ENCODE data around the gene CRKL.

CRKL gene

DNA sequence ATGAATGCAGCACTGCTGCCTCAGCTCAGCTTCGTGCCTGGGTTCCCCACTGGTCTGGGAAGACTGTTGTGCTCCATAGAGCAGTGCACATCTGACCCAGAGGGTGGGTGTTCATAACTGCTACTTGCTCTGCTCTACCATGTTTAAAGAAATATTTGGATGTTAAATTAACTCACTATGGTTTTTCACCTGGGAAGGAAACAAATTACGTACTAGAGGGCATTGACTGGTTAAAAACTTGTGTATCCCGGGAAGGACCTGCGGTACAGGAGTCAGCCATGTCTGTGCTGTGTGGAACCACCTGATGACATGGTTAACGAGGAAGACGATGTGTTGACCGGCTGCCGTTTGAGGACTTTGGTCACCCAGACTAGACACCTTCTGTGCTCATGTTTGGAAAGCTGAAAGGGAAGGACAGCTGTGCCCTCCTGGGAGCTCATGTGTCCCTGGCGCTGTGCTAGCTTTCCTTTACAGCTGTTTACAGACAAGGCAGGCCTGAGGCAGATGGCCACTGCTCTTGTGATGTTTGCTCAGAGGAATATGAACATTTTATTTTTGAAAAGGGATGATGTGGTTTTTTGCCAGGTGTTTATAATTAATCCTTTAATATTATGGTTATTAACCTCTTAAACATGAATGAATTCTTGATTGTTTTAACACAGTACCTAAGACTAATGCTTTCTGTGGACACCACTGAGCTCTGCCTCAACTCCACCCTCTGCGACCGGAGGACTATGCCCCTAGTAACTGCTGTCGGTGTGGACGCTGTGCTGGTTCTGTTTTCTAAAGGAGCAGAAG, 35.5 kb downstream of the CRKL start:
- DNase-seq = no peak

DNA sequence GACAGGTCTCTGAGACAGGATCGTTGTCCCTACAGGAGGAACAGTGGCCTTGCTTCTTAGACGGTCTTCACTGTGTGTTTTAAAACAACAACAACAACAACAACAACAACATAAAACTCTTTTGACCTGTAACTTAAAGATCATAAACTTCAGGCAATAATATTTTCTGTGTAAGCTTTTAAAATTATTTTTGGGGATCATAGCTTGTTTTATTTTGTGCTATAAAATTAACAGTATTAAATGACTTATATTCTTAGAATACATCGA, 36.1 kb downstream of the CRKL start:
- no peak for DNase-seq

DNA sequence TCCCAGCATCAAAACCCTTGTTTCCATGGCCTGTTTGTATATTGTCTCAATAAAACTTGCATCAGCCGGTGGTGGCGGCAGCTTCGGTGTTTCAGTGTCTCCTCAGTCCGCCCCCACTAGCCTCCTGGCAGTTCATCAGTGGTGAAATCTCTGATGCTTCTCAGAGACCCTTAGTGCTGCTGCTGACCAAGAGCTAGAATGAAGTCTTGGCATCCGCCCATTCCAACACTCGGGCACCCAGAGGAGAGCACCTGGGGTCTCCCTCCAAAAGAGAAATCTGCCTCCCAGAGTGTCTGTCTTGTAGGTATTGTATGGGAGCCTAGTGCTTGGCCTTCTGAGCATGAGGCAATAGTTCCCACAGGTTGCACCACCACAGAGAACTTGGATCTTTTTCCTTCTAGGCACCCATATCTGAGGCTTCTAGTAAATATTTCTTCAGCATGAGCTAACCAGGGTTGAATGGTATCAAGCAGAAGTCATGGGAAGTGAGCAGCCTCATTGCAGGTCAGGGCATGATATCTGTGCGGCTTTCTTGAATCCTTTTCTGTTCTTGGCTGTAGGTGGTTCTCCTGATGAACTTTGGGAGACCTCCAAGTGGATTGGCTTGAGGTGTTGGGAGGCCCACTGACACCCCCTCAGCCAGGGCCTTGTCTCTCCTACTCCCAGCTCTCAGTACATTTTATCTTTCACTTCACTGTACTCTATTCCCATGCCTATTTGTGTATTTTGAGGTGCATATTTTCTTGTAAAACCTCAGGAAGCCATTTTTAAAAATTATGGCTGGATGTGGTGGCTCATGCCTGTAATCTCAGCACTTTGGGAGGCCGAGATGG, 36.7 kb downstream of the CRKL start:
- peak; percentile 32 for DNase-seq

DNA sequence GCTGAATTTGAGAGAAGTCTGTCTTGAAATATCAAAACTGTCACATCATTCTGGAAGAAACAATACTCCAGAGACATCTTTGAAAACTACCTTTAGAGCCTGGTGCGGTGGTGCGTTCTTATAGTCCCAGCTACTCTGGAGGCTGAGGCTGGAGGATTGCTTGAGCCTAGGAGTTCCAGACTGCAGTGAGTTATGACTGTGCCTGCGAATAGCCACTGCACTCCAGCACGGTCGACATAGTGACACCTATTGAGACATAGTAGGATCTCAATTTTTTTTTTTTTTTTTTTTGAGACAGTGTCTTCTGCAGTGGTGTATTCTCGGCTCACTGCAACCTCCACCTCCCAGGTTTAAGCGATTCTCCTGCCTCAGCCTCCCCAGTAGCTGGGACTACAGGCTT, 38.3 kb downstream of the CRKL start:
- DNase-seq = no peak

DNA sequence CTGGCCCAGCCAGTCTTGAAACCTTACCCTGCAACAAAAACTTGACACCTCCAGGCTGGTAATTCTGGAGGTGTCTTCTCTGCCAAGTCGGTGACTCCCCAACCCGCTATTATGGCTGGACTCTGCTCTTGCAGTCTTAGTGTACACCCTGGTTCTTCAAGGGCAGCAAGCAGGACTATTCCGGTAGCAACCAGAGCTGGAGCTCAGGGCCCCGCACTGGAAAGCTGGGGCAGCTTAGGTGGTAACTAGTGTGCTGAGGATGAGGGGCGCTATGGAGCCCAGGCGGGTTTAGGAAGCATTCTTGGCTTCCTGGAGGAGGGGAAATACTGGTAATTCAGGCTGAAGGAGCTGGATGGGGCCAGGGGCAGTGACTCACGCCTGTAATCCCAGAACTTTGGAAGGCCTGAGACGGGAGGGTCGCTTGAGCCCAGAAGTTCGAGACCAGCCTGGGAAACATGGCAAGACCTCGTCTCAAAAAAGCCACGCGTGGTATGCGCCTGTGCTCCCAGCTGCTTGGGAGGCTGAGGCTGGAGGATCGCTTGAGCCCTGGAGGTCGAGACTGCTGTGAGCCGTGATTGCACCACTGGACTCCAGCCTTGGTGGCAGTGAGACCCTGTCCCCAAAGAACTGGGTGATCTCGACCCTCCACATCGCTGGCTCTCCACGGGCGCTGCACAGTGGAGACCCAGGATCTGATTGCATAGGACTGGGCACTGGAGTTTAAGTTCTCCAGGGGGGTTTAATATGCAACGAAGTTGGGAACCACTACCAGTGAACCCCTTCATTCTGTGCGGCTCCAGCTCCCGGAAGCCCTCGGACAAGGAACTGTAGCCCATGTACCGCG, 39.3 kb downstream of the CRKL start:
- DNase-seq = peak; percentile 33

DNA sequence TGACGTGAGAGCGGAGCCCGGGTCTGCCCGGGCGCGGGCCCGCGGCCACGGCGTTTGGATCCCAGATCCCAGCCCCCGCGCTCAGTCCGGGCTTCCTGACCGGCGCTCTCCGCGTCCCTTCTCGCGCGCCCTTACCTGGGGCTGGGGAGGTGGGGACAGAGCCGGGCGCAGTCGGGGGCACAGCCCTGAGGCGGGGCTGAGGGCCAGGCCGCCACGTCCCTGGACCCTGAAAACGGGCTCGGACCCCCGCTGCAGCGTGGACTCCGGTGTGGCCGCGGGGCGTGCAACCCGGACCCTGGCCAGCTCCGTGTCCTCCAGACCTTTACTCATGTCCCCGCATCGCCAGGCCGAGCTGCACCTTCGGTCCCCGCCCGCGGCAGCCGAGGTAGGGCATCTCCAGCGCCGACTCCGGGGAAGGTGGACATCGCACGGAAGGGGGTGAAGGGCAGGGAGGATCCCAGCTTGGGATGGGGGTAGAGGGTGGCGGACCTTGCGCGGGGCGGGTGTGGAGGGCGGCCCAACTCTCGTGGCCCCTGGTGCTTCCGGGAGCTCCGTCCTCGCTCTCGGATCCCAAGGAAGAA, 40.0 kb downstream of the CRKL start:
- DNase-seq = no peak

DNA sequence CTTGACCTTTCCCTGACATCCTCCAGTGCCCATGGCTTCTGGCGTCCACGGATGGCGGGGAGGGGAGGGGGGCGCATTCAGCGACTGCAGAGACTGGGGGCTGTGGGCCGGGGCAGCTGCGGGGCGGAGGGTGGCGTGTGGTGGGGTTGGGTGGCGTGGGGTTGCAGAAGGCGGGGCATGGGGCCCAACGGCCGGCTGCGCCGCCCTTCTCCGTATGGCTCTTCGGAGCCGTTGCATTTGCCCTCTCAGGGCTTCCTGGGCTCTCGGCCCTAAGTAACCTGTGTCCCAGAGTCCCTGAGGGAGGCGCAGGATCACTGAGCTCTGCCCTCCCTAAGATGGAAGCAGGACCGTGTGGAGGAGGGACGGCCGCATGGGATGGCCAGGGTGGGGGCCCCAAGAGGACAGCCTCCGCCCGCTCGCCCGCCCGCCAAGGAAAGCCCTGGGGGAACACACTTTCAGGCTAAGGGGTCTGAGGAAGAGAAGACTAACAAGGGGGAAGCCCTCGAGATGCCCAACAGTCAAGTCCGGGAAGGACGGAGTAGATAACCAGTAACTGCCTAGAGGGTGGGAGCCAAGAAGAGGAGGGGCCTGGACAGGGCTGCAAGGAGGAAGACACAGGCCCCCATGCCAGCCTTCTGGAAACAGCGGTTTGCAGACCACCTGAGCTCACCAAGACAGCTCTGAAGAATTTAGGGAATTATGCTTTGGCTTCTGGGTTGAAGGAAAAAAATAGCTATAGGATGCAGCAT, 40.6 kb downstream of the CRKL start:
- DNase-seq = no peak

DNA sequence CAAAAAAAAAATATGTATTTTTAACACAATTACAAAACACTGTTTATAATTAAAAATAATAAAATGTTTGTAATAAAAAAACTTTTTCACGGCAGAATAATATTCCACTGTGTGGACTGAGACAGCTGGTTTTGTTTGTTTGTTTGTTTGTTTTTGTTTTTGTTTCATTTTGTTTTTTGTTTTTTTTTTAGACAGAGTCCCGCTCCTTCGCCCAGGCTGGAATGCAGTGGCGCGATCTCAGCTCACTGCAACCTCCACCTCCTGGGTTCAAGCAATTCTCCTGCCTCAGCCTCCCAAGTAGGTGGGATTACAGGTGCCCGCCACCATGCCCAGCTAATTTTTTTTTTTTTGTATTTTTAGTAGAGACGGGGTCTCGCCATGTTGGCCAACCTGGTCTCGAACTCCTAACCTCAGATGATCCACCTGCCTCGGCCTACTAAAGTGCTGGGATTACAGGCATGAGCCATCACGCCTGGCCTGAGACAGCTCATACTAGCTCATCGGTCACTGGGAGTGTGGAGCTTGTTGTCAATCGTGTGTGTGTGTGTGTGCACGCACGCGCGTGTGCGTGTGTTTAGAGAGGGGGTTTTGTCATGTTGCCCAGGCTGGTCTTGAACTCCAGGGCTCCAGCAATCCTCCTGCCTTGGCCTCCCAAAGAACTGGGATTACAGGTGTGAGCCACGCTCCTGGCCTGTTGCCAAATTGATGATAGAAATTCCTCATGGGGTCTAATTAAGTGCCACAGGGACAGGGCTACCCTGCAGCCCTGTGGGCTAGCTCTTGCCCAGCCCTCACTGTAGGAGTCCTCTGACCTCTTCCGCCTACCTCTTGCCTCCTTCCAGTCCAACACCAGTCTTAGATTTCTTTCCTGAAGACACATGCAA, 42.6 kb downstream of the CRKL start:
- DNase-seq = no peak

DNA sequence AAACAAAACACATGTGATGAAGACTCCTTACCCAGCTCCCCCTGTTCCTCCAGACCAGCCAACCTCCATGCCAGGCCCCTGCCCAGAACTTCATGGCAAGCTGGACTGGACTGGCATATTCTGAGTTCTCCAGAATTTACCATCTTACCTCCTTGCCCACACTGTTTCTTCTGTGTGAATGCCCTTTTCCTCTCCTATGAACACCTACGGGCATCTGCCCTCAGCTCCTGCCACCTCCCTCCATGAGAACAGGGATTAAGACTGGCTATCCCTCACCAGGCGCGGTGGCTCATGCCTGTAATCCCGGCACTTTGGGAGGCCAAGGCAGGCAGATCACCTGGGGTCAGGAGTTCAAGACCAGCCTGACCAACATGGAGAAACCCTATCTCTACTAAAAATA, 43.4 kb downstream of the CRKL start:
- no peak for DNase-seq

DNA sequence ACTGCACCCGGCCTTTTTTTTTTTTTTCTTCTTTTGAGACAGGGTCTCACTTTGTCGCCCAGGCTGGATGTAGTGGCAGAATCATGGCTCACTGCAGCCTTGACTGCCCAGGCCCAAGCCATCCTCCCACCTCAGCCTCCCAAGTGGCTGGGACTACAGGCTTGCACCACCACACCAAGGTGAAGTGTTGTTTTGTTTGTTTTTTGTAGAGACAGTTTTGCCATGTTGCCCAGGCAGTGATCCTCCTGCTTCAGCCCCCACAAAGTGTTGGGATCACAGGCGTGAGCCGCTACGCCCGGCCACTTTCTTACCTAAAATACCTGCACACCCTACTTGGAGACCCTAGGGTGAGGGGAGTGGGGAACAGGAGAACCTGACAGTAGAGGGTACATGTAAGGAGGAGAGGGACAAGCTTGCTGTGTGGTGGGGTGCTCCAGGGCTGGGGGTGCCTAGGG, 45.3 kb downstream of the CRKL start:
- DNase-seq = no peak

DNA sequence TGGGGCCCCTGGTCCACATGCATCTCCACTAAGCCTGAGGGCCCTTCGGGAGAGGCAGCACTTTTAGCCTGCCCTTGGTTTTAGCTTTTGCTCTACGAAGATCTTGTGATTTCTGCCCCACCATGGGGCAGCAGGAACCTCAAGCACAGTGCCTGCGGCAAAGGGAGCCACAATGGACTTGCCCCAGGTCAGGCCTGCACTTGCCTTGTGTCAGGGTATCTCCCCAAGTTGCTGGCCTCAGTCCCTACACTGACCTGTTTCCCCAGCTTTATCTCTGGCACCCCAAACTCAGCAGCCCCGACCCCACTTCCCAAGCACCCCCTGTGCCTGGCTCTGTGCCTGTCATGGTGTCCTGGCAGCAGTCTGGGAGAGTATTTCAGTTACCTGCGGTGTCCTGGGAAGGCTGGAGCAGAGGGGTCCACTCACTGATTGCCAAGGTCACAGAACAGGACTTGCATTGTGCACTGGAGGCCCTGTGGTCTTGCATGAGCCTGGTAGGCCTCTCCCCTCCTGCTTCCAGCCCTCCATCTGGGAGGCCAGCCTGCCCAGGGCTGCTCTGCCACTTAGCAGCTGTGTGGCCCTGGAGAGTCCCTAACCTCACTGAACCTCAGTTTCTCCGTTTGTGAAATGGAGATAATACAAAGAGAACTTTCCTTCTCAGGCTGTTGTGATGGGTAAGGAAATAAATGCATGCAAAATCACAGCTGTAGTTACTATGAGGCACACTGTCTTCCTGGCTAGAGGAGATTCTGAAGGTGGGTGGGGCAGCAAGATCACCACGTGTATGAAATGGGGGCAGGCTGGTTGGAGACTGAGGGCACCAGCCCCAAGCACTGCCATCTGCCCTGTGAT, 46.2 kb downstream of the CRKL start:
- no peak for DNase-seq

DNA sequence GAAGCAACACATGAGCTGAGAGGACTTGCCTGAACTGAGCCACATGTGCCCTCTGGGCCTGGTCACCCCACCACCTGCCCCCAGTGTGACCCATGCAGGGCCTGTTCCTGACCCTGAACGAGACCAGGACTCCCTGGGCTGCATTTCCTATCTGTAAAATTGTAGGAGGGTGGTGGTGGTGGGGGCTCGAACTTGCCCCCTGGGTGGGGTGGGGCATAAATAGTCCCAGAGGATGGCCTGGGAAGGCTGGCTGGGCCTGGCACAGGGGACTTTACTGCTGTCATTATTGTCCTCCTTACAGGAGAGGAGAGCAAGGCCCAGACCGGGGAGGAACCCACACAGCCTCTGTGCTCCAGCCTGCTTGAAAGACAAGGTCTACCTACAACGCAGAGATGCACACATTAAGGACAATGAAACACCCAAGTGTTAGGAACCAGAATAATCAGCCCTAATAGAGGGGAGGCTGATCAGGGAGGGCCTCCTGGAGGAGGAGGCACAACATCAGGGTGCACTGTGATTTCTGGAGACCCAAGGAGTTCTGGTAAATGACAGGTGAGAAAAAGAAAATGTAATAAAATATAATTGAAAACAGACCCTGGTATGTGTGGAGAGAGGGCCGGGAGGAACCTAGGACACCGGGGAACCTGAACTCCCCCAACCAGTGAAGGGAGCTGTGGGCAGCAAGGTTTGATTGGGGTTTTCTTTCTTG, 47.0 kb downstream of the CRKL start:
- DNase-seq = no peak

DNA sequence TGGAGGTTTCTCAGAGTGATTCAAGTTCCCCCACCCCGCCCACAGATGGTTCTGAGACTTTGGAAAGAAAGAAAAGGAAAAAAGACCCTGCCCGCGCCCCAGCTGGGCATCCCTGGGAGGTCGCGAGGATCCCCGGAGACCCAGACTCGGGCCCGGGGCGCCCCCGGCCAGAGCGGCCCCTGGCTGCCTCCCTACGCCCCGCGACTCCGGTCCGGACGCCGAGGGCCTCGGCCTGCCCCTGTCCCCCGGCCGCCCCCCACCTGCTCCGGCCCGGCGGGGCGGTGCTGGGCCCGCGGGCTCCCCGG, 47.5 kb downstream of the CRKL start:
- DNase-seq = no peak

DNA sequence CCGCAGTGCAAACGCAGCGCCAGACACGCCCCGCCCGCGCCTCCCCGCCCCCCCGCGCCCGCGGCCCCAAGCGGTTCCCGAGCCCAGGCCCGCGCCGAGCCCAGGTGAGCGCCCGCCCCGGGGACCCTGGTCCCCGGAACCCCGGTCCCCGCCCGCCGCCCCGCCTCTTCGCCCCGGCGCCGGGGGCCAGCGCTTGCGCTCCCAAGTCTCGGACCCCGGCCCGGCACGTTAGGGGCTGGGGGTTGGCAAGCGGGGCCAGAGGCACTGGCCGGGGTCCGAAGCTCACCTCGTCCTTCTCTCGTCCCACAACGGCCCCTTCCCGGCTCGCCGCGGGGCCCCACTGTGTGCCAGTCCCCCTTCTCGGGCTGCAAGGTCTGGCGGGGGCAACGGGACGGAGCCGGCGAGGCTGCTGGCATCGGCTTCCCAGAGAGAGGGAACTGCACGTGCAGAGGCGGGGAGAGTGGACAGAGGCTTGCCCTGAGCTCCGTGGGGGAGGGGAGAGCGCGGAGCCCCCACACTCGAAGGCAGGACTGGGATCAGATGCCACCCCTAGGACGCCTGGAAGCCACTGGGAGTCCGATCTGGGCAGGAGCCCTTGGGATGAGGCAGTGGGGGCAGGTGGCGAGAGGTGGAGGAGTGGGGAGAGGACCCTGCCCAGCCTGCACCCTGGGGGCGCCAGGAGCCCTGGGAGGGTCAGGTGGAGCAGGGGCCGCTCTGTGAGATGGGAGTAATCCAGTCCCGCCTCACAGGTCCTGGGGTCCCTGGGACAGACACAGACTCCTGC, 48.1 kb downstream of the CRKL start:
- DNase-seq = no peak

DNA sequence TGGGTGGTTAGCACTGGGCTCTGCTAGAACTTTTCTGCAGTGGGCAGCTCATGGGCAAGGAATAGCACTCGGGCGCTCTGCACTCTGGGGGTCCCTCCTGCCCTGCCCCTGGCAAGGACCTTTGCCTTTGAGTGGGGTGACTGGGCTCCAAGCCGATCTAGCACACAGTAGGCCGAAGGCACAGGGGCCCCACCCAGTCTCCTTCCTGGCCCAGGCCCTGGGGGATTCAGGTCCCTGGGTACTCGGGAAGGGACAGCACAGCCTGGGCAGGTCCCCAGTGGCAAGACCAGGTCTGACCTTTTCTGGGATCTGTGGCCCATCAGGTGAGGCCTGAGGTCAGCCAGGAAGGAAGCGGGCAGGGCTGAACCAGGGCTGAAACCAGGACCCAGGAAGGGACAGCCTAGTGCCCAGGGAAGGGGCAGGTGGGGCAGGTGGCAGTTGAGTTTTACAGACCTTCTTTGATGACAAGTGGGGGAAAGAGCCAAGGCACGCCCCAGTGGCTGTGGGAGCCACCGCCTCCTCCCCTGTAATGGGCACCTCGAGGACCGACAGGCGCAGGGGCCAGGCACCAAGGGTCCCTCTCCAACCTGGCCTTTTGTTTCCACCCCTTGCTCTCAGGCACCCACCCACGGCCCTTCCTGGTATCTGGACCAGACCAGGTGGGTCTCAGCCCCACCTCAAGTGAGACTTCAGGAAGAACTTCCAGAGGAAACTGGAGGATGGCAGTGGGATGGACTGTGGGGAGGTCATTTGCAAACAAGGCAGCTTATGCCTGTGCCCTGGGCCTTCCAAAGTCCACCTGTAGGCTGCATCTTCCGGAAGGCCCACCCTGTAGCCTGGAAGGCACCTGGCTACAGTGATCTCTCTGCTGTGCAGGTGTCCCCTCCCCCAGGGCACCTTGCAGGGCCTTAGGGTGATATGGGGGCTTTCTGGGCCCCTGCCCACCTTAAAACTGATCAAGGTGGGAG, 49.0 kb downstream of the CRKL start:
- DNase-seq = no peak

DNA sequence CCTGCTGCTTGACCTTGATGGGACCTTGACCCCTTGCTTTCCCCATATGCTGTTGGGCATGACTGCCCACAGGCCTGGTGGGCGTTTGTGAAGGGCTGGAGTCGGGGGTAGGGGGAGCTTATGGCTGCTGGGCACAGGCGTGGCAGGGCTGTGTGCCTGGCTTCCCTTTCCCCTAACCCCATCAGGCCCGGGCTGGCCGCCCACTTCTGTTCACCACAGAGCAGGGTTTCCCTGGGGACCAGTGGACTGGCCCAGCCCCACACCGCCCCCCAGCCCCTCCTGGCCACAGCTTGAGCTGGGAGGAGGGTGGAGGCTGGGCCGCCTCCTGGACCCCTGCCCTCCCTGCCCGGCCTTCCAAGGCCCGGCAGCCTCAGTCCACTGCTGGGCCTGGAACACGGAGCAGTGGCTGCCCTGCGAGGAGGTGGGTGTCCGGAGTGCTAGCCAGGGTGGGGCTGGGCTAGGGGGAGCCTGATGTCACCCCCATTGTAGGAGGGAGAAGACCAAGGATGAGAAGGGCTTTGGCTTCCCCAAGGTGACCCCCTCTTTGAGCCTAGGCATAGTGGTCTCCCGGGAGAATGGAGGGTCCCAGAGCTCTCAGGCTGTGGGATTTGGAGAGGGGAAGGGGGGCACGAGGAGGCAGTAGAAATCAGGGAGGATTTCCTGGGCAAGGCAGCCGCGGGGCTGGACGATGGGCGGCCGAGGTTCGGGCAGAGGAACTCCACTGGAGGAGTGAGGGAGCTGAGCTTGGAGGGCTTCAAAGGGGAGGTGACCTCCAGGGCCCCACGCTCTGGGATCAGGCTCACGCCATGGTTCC, 49.9 kb downstream of the CRKL start, which contains the start of gene AIFM3:
AIFM3 (plus strand) TSS at position 373 of the 814 bp plus-strand sequence. CDS start 690 bp downstream, outside the sequence.
- no peak for DNase-seq
